Karpas-422 (cell line): Measurements from ENCODE around the gene TM9SF3. TPM values are rescaled to one million over a fixed set of nuclear protein-coding genes. Genes with fewer than 3 reads are reported as not detected.

Source experiments
- DNase-seq: peaks from one replicate; pipeline ENCODE4 v3.0.0-alpha.2; 2015
- H2AFZ ChIP-seq: fragments of 200-600 bp; sonication (generic); 2 replicates; pipeline ENCODE4 v1.6.1; 2014; ENCODE audit warnings: antibody characterized with exemption, low read length, mixed read lengths
- H3K27ac ChIP-seq: fragments of 200-600 bp; sonication (generic); 2 replicates; pipeline ENCODE4 v1.5.1; 2014; ENCODE audit warnings: mild to moderate bottlenecking, low read length, moderate library complexity
- H3K27me3 ChIP-seq: fragments of 200-600 bp; sonication (generic); 2 replicates; pipeline ENCODE4 v1.6.1; 2014; ENCODE audit warnings: low read length, mixed read lengths
- H3K36me3 ChIP-seq: fragments of 200-600 bp; sonication (generic); 2 replicates; pipeline ENCODE4 v1.6.1; 2014; ENCODE audit warnings: low read length, mixed read lengths; ENCODE audit not compliant: insufficient read depth
- H3K4me1 ChIP-seq: fragments of 200-600 bp; sonication (generic); 2 replicates; pipeline ENCODE4 v1.6.1; 2014; ENCODE audit warnings: mild to moderate bottlenecking, low read length, mixed read lengths
- H3K4me2 ChIP-seq: fragments of 200-600 bp; sonication (generic); 2 replicates; pipeline ENCODE4 v1.6.1; 2014; ENCODE audit warnings: low read length, low read depth, mild to moderate bottlenecking; ENCODE audit not compliant: poor library complexity, severe bottlenecking
- H3K4me3 ChIP-seq: fragments of 200-600 bp; sonication (generic); 2 replicates; pipeline ENCODE4 v1.5.1; 2014; ENCODE audit warnings: mild to moderate bottlenecking, antibody characterized with exemption, low read length, mixed read lengths
- H3K79me2 ChIP-seq: fragments of 200-600 bp; sonication (generic); 2 replicates; pipeline ENCODE4 v1.6.1; 2014; ENCODE audit warnings: mild to moderate bottlenecking, low read length, mixed read lengths
- H3K9ac ChIP-seq: fragments of 200-600 bp; sonication (generic); 2 replicates; pipeline ENCODE4 v1.6.0; 2014; ENCODE audit warnings: low read length
- H3K9me2 ChIP-seq: fragments of 200-600 bp; sonication (generic), shearing (Covaris generic); replicated peaks from 2 replicates; pipeline ENCODE4 v1.6.0; 2014; ENCODE audit warnings: mild to moderate bottlenecking, low read length, moderate library complexity; ENCODE audit not compliant: insufficient read depth
- H3K9me3 ChIP-seq: fragments of 300-700, 200-600 bp; sonication (generic); 2 replicates; pipeline ENCODE4 v1.6.1; 2014; ENCODE audit warnings: low read length, mixed read lengths
- H4K20me1 ChIP-seq: fragments of 200-600 bp; sonication (generic); 2 replicates; pipeline ENCODE4 v1.6.1; 2014; ENCODE audit warnings: mild to moderate bottlenecking, antibody characterized with exemption, low read length, low read depth; ENCODE audit not compliant: insufficient read depth
- total RNA-seq: library from RNA; depleted of rRNA; stranded (reverse); fragments of >200 nt; shearing (Covaris generic); gene quantifications from 2 replicates; pipeline ENCODE4 v1.2.3, GENCODE V29; 2014; ENCODE audit warnings: low replicate concordance

TM9SF3 gene
- total RNA-seq, 1 experiment from 2014 or later = 32.5 TPM

DNA sequence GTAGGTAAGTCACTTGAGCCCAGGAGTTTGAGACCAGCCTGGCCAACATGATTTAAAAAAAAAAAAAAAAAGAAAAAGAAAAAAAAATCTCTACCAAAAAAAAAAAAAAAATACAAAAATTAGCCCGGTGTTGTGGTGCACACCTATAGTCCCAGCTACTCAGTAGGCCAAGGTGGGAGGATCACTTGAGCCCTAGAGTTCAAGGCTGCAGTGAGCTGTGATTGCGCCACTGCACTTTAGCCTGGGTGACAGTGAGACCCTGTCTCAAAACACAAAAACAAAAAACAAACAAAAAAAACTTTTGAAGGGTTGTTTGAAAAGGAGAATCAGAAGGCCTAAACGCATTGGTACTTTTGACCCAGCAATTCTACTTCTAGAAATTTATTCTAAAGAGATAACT is 86.8 kb downstream of the TM9SF3 start:
- no peak overlapping the region for H3K9ac ChIP-seq
- no peaks in the 10 kb centered on the region for H3K9me3 ChIP-seq
- no peaks in the 10 kb centered on the region for H4K20me1 ChIP-seq
- no peaks in the 10 kb centered on the region for H3K27me3 ChIP-seq
- no peaks in the 10 kb centered on the region for H3K4me1 ChIP-seq
- no peaks in the 10 kb centered on the region for H3K9me2 ChIP-seq
- H3K27ac ChIP-seq = no peak overlapping the region
- no peaks in the 10 kb centered on the region for H3K79me2 ChIP-seq
- no peak overlapping the region for H3K4me3 ChIP-seq
- no peak overlapping the region for H3K4me2 ChIP-seq
- no peak for DNase-seq
- no peaks in the 10 kb centered on the region for H3K36me3 ChIP-seq
- no peak overlapping the region for H2AFZ ChIP-seq

- no peaks in the 10 kb centered on the region for H3K36me3 ChIP-seq
- H3K79me2 ChIP-seq = no peaks in the 10 kb centered on the region
- no peak overlapping the region for H3K4me3 ChIP-seq
- no peak overlapping the region for H3K9ac ChIP-seq
- H3K4me2 ChIP-seq = no peak overlapping the region
- no peaks in the 10 kb centered on the region for H4K20me1 ChIP-seq
- H3K27me3 ChIP-seq = no peaks in the 10 kb centered on the region
- H2AFZ ChIP-seq = no peak overlapping the region
- H3K27ac ChIP-seq = no peak overlapping the region
- no peaks in the 10 kb centered on the region for H3K9me3 ChIP-seq
- H3K4me1 ChIP-seq = no peaks in the 10 kb centered on the region
- DNase-seq = no peak
- H3K9me2 ChIP-seq = no peaks in the 10 kb centered on the region
Observed at GRCh38 chr10:96497391-96497790, 89.4 kb downstream of the TM9SF3 start.

DNA sequence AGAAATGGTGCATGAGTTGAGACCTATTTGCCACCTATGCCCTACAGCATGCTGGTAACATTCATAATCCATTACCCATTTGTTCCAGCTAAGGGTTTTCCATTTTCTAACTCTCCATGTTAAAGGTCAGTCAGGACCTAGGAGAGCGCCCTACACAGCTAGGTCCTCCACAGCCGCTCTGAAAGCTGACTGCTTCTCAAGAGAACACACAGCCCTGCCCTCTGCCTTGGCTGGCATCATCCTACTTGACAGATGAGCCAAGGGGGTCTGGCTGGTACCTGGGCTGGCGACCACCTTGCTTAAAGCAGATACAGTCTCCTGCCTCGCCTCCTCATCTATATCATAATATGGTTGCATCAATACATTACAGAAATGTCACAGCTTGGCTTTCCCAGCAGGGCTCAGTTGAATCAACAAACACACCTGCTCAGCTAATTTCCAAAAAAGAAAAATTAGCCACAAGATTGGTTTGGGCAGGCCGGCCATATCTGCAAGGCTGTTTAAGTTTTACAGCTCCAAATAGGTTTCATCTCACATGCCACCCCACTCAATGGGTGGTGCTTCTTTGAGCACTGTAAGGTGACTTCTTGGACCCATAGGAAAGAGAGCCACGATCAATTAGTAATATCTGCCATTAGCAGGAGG is 90.4 kb downstream of the TM9SF3 start:
- Histone ChIP-seq H3K9me2 (no peaks in the 10 kb centered on the region), H3K36me3 (no peaks in the 10 kb centered on the region), H3K9me3 (no peaks in the 10 kb centered on the region), H3K27me3 (no peaks in the 10 kb centered on the region), H3K4me2 (no peak overlapping the region), H3K4me3 (no peak overlapping the region), H3K4me1 (no peaks in the 10 kb centered on the region), H3K9ac (no peak overlapping the region), H3K79me2 (no peaks in the 10 kb centered on the region), H2AFZ (no peak overlapping the region), H3K27ac (no peak overlapping the region), H4K20me1 (no peaks in the 10 kb centered on the region)
- peak; percentile 35 for DNase-seq

GRCh38 chr10:96495544-96495943 is 91.3 kb downstream of the TM9SF3 start:
- Histone ChIP-seq H3K27me3 (no peaks in the 10 kb centered on the region), H2AFZ (no peak overlapping the region)
- DNase-seq = no peak

GRCh38 chr10:96494694-96495093 is 92.1 kb downstream of the TM9SF3 start:
- H3K9ac ChIP-seq = no peak overlapping the region
- no peaks in the 10 kb centered on the region for H4K20me1 ChIP-seq
- H3K4me3 ChIP-seq = no peak overlapping the region
- DNase-seq = no peak
- no peaks in the 10 kb centered on the region for H3K9me2 ChIP-seq
- no peaks in the 10 kb centered on the region for H3K4me1 ChIP-seq
- H2AFZ ChIP-seq = no peak overlapping the region
- no peaks in the 10 kb centered on the region for H3K79me2 ChIP-seq
- H3K27ac ChIP-seq = no peak overlapping the region
- no peaks in the 10 kb centered on the region for H3K36me3 ChIP-seq
- H3K27me3 ChIP-seq = no peaks in the 10 kb centered on the region
- H3K9me3 ChIP-seq = no peaks in the 10 kb centered on the region
- H3K4me2 ChIP-seq = no peak overlapping the region

More at GRCh38 chr10:96495544-96495943, 91.3 kb downstream of the TM9SF3 start:
- Histone ChIP-seq H4K20me1 (no peaks in the 10 kb centered on the region), H3K9me3 (no peaks in the 10 kb centered on the region), H3K9ac (no peak overlapping the region), H3K9me2 (no peaks in the 10 kb centered on the region), H3K79me2 (no peaks in the 10 kb centered on the region), H3K27ac (no peak overlapping the region), H3K4me2 (no peak overlapping the region), H3K4me3 (no peak overlapping the region), H3K36me3 (no peaks in the 10 kb centered on the region), H3K4me1 (no peaks in the 10 kb centered on the region)

GRCh38 chr10:96493871-96494525 is 92.8 kb downstream of the TM9SF3 start:
- Histone ChIP-seq H3K4me3 (no peak overlapping the region), H2AFZ (no peak overlapping the region), H3K79me2 (no peaks in the 10 kb centered on the region), H3K27me3 (no peaks in the 10 kb centered on the region), H3K9ac (no peak overlapping the region), H4K20me1 (no peaks in the 10 kb centered on the region), H3K9me2 (no peaks in the 10 kb centered on the region), H3K36me3 (no peaks in the 10 kb centered on the region), H3K4me2 (no peak overlapping the region), H3K27ac (no peak overlapping the region), H3K9me3 (no peaks in the 10 kb centered on the region), H3K4me1 (no peaks in the 10 kb centered on the region)
- no peak for DNase-seq

DNA sequence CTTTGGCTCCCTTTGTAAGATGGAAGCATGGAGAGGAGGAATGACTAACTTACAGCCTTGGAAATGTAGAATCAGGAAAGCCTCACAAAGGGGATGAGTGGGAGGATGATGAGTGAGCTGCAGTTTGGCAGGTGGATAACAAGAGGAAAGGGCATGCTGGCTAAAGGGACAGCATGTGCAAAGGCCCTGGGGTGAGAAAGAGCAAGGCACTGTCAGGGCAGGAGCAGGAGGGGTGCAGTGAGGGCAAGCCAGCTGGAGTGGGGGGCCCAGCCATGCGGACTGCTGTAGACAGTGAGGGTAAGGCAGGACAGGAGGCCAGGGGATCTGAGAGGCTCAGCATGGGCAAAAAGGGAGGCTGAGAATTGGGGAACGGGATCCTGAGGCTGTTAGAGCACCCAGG is 93.6 kb downstream of the TM9SF3 start:
- H3K4me1 ChIP-seq = no peaks in the 10 kb centered on the region
- no peaks in the 10 kb centered on the region for H3K27me3 ChIP-seq
- H3K9me3 ChIP-seq = no peaks in the 10 kb centered on the region
- H4K20me1 ChIP-seq = no peaks in the 10 kb centered on the region
- no peak overlapping the region for H3K27ac ChIP-seq
- no peak for DNase-seq
- no peaks in the 10 kb centered on the region for H3K9me2 ChIP-seq
- no peak overlapping the region for H3K4me3 ChIP-seq
- H2AFZ ChIP-seq = no peak overlapping the region
- H3K79me2 ChIP-seq = no peaks in the 10 kb centered on the region
- no peak overlapping the region for H3K4me2 ChIP-seq
- no peak overlapping the region for H3K9ac ChIP-seq
- no peaks in the 10 kb centered on the region for H3K36me3 ChIP-seq

GRCh38 chr10:96491303-96491702 is 95.5 kb downstream of the TM9SF3 start:
- Histone ChIP-seq H3K9me3 (no peaks in the 10 kb centered on the region), H3K9me2 (no peaks in the 10 kb centered on the region), H2AFZ (no peak overlapping the region), H3K9ac (no peak overlapping the region), H3K4me1 (no peaks in the 10 kb centered on the region), H3K4me2 (no peak overlapping the region), H3K27ac (no peak overlapping the region), H4K20me1 (no peaks in the 10 kb centered on the region), H3K4me3 (no peak overlapping the region), H3K36me3 (no peaks in the 10 kb centered on the region), H3K79me2 (no peaks in the 10 kb centered on the region), H3K27me3 (no peaks in the 10 kb centered on the region)
- peak; percentile 47 for DNase-seq
